H1 (cell line): ENCODE data around the gene CCDC102A. TPM values are rescaled to one million over a fixed set of nuclear protein-coding genes. Genes with fewer than 3 reads are reported as not detected.

Source experiments
- CTCF ChIA-PET: fragments of 300-600 bp; sonication (Branson Sonifier 250); formaldehyde crosslinking; loops from one replicate; lab custom pipeline; 2021; ENCODE audit not compliant: partially characterized antibody; lab: Charles Lee
- POLR2A ChIA-PET: fragments of 300-600 bp; sonication (Branson Sonifier 250); formaldehyde crosslinking; loops from one replicate; lab custom pipeline; 2021; ENCODE audit warnings: inconsistent platforms; ENCODE audit not compliant: partially characterized antibody; lab: Charles Lee
- DNase-seq, 2 experiments: peaks; one replicate each; pipeline versions ENCODE4 v3.0.0 to v3.0.0-alpha.2; 2010 to 2022; ENCODE audit warnings: low spot score in 2 of 2, low read depth in 1 of 2, mixed read lengths in 1 of 2
- FAIRE-seq: peaks from 2 replicates; lab custom pipeline; 2011; peaks lifted over from hg19 to GRCh38; lab: Jason Lieb, UNC
- H2AFZ ChIP-seq: 2 replicates; pipeline ENCODE4 v1.8.1; 2012; ENCODE audit warnings: low read length, inconsistent platforms
- H2AK5ac ChIP-seq: 2 replicates; pipeline ENCODE4 v1.6.1; 2013; ENCODE audit warnings: low read depth, low read length
- H2BK120ac ChIP-seq: replicated peaks from 2 replicates; pipeline ENCODE3; 2013; ENCODE audit warnings: low read depth, low read length, inconsistent platforms
- H2BK12ac ChIP-seq: 2 replicates; pipeline ENCODE4 v1.6.1; 2013; ENCODE audit warnings: low read depth, low read length
- H2BK15ac ChIP-seq: 2 replicates; pipeline ENCODE4 v1.6.1; 2013; ENCODE audit warnings: low read length
- H2BK20ac ChIP-seq: 2 replicates; pipeline ENCODE4 v1.6.1; 2013; ENCODE audit warnings: low read length
- H2BK5ac ChIP-seq: 2 replicates; pipeline ENCODE4 v1.6.1; 2013; ENCODE audit warnings: low read depth, low read length
- H3K14ac ChIP-seq: 2 replicates; pipeline ENCODE4 v1.6.1; 2013; ENCODE audit warnings: inconsistent platforms; ENCODE audit not compliant: insufficient read length
- H3K18ac ChIP-seq: 2 replicates; pipeline ENCODE4 v1.6.1; 2013; ENCODE audit warnings: low read length; ENCODE audit errors: extremely low read depth
- H3K23ac ChIP-seq: 2 replicates; pipeline ENCODE4 v1.6.1; 2013; ENCODE audit warnings: inconsistent platforms; ENCODE audit not compliant: insufficient read length
- H3K23me2 ChIP-seq: 2 replicates; pipeline ENCODE4 v1.6.1; 2013; ENCODE audit warnings: low read depth, low read length
- H3K27ac ChIP-seq: 2 replicates; pipeline ENCODE4 v1.6.1; 2011; ENCODE audit warnings: low read depth, low read length, inconsistent platforms
- H3K27me3 ChIP-seq, 4 experiments: replicated peaks in 1 of 4; 1 replicate in 1 of 4; 2 replicates in 3 of 4; pipeline versions ENCODE4 v1.6.1 to v1.8.1; 2011 to 2013; ENCODE audit warnings: low read length in 3 of 4, mild to moderate bottlenecking in 3 of 4, inconsistent platforms in 2 of 4, mixed read lengths in 2 of 4, moderate library complexity in 1 of 4; ENCODE audit not compliant: control insufficient read depth in 3 of 4, insufficient read depth in 3 of 4; ENCODE audit errors: extremely low read depth in 1 of 4
- H3K36me3 ChIP-seq, 4 experiments: 2 replicates each; pipeline versions ENCODE4 v1.6.1 to v1.8.1; 2011 to 2013; ENCODE audit warnings: mild to moderate bottlenecking in 4 of 4, low read length in 3 of 4, moderate library complexity in 2 of 4, control low read depth in 1 of 4, inconsistent platforms in 1 of 4; ENCODE audit not compliant: insufficient read depth in 4 of 4, control insufficient read depth in 2 of 4
- H3K4ac ChIP-seq: replicated peaks from 2 replicates; pipeline ENCODE3; 2013; ENCODE audit warnings: low read length, low read depth, mixed read lengths, inconsistent platforms; ENCODE audit not compliant: insufficient read length
- H3K4me1 ChIP-seq, 4 experiments: replicated peaks in 1 of 4; 1 replicate in 1 of 4; 2 replicates in 3 of 4; pipeline versions ENCODE4 v1.6.1 to v1.8.1; 2011 to 2013; ENCODE audit warnings: low read length in 3 of 4, inconsistent platforms in 2 of 4, mixed read lengths in 1 of 4; ENCODE audit not compliant: insufficient read depth in 4 of 4, control insufficient read depth in 3 of 4
- H3K4me2 ChIP-seq, 2 experiments: 2 replicates each; pipeline versions ENCODE4 v1.6.1 to v1.8.1; 2011 to 2013; ENCODE audit warnings: low read depth in 2 of 2, low read length in 2 of 2, control low read depth in 1 of 2, inconsistent platforms in 1 of 2, mild to moderate bottlenecking in 1 of 2; ENCODE audit not compliant: insufficient read depth in 1 of 2
- H3K4me3 ChIP-seq, 4 experiments: fragments of 200-600, 300-600 bp in 1 of 4; sonication (generic), shearing (Covaris generic), sonication (Bioruptor Twin) in 1 of 4; 2 replicates each; pipeline versions ENCODE4 v1.5.1 to v1.8.1; 2011 to 2016; ENCODE audit warnings: low read length in 4 of 4, low read depth in 3 of 4, control low read depth in 2 of 4, inconsistent platforms in 2 of 4, mild to moderate bottlenecking in 2 of 4, mixed read lengths in 1 of 4, moderate library complexity in 1 of 4; ENCODE audit not compliant: insufficient read depth in 2 of 4; ENCODE audit errors: extremely low read depth in 1 of 4
- H3K56ac ChIP-seq: replicated peaks from 2 replicates; pipeline ENCODE3; 2013; ENCODE audit warnings: low read depth, mild to moderate bottlenecking, mixed read lengths, low read length, inconsistent platforms; ENCODE audit not compliant: insufficient read length
- H3K79me1 ChIP-seq: 2 replicates; pipeline ENCODE4 v1.6.1; 2013; ENCODE audit warnings: low read depth, low read length, control low read depth
- H3K79me2 ChIP-seq, 2 experiments: 2 replicates each; pipeline versions ENCODE4 v1.6.1 to v1.8.1; 2012 to 2013; ENCODE audit warnings: low read length in 2 of 2, mild to moderate bottlenecking in 2 of 2, inconsistent platforms in 1 of 2; ENCODE audit not compliant: insufficient read depth in 2 of 2, control insufficient read depth in 1 of 2
- H3K9ac ChIP-seq, 4 experiments: replicated peaks in 1 of 4; 1 replicate in 1 of 4; 2 replicates in 3 of 4; pipeline versions ENCODE4 v1.6.1 to v1.8.1; 2011 to 2013; ENCODE audit warnings: low read depth in 3 of 4, low read length in 3 of 4, control low read depth in 2 of 4, mild to moderate bottlenecking in 2 of 4, moderate library complexity in 2 of 4, inconsistent platforms in 1 of 4; ENCODE audit errors: extremely low read depth in 1 of 4
- H3K9me3 ChIP-seq, 2 experiments: 2 replicates each; pipeline versions ENCODE4 v1.6.1 to v1.8.1; 2012 to 2013; ENCODE audit warnings: mild to moderate bottlenecking in 2 of 2, moderate library complexity in 2 of 2, control low read depth in 1 of 2, inconsistent platforms in 1 of 2, low read depth in 1 of 2, low read length in 1 of 2, mixed read lengths in 1 of 2; ENCODE audit not compliant: insufficient read depth in 2 of 2
- H4K20me1 ChIP-seq, 2 experiments: replicated peaks in 1 of 2; 2 replicates each; pipeline versions ENCODE3 to v1.8.1; 2011 to 2013; ENCODE audit warnings: inconsistent platforms in 2 of 2, low read length in 2 of 2, mild to moderate bottlenecking in 1 of 2; ENCODE audit not compliant: insufficient read depth in 2 of 2, control insufficient read depth in 1 of 2
- H4K5ac ChIP-seq: 2 replicates; pipeline ENCODE4 v1.6.1; 2013; ENCODE audit warnings: low read length, low read depth, mixed read lengths, inconsistent platforms; ENCODE audit not compliant: insufficient read length
- H4K8ac ChIP-seq: 2 replicates; pipeline ENCODE4 v1.8.0; 2013; ENCODE audit warnings: mild to moderate bottlenecking, moderate library complexity, low read length, inconsistent platforms; ENCODE audit not compliant: insufficient read depth; ENCODE audit errors: extremely low read depth
- H4K91ac ChIP-seq: replicated peaks from 2 replicates; pipeline ENCODE3; 2013; ENCODE audit warnings: low read length, mixed read lengths, inconsistent platforms; ENCODE audit not compliant: insufficient read length
- KDM1A ChIP-seq: fragments of 200-600, 300-600 bp; sonication (generic); IDR thresholded peaks from 2 replicates; pipeline ENCODE4 v1.7.1; 2016; ENCODE audit warnings: mild to moderate bottlenecking, low read length, borderline replicate concordance
- MAFK ChIP-seq: IDR thresholded peaks from 2 replicates; pipeline ENCODE4 v1.6.1; 2012; ENCODE audit warnings: low read depth, mild to moderate bottlenecking, improper control_type of control experiment, low read length
- WGBS, 2 experiments: shearing (Covaris generic) in 1 of 2; methylation state at CpG; one replicate each; pipeline versions ENCODE4 v1.1.6 to v1.1.7; 2013 to 2015; ENCODE audit warnings: low lambda C conversion rate in 2 of 2, mixed read lengths in 2 of 2, inconsistent platforms in 1 of 2, low coverage in 1 of 2, missing lambda C conversion rate in 1 of 2; ENCODE audit not compliant: insufficient replicate concordance in 2 of 2, insufficient coverage in 1 of 2, insufficient read length in 1 of 2; ENCODE audit errors: extremely low coverage in 1 of 2, missing lambda C conversion rate in 1 of 2; 5-methylcytosine and 5-hydroxymethylcytosine counted together
- polyA plus RNA-seq, 7 experiments: library from polyadenylated mRNA; depleted of rRNA in 3 of 7; stranded (reverse) in 5 of 7; unstranded in 2 of 7; fragments of >200 nt in 5 of 7; fragments of 200-250 nt in 2 of 7; gene quantifications; 1 replicate in 5 of 7; 2 replicates in 1 of 7; 4 replicates in 1 of 7; pipeline versions ENCODE4 v1.2.1 to v1.2.3, GENCODE V29; 2011 to 2013; ENCODE audit warnings: missing spikeins in 2 of 7, mixed read lengths in 2 of 7
- total RNA-seq: library from RNA; stranded (reverse); fragmentation: NEBNext Ultra II Directional; extraction: Animal tissue kit (Norgen Biotek cat#: 25700); gene quantifications from 2 replicates; pipeline ENCODE4 v1.2.1, GENCODE V29; 2021

The CCDC102A gene
- total and polyA plus RNA-seq, 2 of the 8 experiments (the other 6 are each of a cell fraction or from before 2014, with no cell fraction given) = 4.0 to 7.5 TPM

- no peak for FAIRE-seq
- no peaks in the 10 kb centered on the region for H3K9me3 ChIP-seq
- H3K9ac ChIP-seq = no peak overlapping the region
- no peaks in the 10 kb centered on the region; the same call in 1 of the 2 replicates for H3K23me2 ChIP-seq
- H3K56ac ChIP-seq = no peak overlapping the region
- H2BK12ac ChIP-seq = no peak overlapping the region
- ChIA-PET CTCF (interaction anchor here (0.8 to 0.9 kb wide), 2 partner anchors 9 to 29 kb away, joined by 3 read pairs; no protein-coding TSS in a partner anchor), POLR2A (interaction anchor here (0.9 to 1.2 kb wide), 2 partner anchors 16 to 31 kb away, joined by 3 read pairs; no protein-coding TSS in a partner anchor)
- H2BK120ac ChIP-seq = no peak overlapping the region
- H4K5ac ChIP-seq = no peak overlapping the region
- 0 out of 7 replicates have a peak, but pooled peaks cover 0 to 2% (median 0%) of the 10 kb centered on the region in 4 experiments for H3K27me3 ChIP-seq
- H4K20me1 ChIP-seq = no peaks in the 10 kb centered on the region
- H3K18ac ChIP-seq = no peak overlapping the region
- H3K4ac ChIP-seq = no peak overlapping the region
- H2AFZ ChIP-seq = no peak overlapping the region
- no peaks in the 10 kb centered on the region for H3K79me1 ChIP-seq
- no peak for DNase-seq
- no peak overlapping the region for H3K23ac ChIP-seq
- no peak overlapping the region for H3K27ac ChIP-seq
- no peak overlapping the region for H2BK5ac ChIP-seq
- no peaks in the 10 kb centered on the region for H3K36me3 ChIP-seq
- no peak overlapping the region for H2AK5ac ChIP-seq
- no peak overlapping the region for H2BK15ac ChIP-seq
- H3K14ac ChIP-seq = no peak overlapping the region
- no peak overlapping the region for H4K91ac ChIP-seq
- 85% methylated on average over 13 of the region's 13 CpGs; no CpG with 5 or more reads in 1 of the 2 experiments for WGBS, 2 experiments
- peak overlapping the region; percentile 51; the same call in 1 of the 2 replicates for H4K8ac ChIP-seq
- H3K4me1 ChIP-seq = no peaks in the 10 kb centered on the region; a peak in 1 of 7 replicates
- no peak overlapping the region for H3K4me2 ChIP-seq
- H3K4me3 ChIP-seq = no peak overlapping the region
- no peaks in the 10 kb centered on the region for H3K79me2 ChIP-seq
- no peak overlapping the region for H2BK20ac ChIP-seq
- TF ChIP-seq KDM1A (no peak), MAFK (no peak)
Observed at GRCh38 chr16:57497121-57497520, 39.2 kb downstream of the CCDC102A start.
